GM12878 (cell line): Measurements from ENCODE around the gene CEND1. TPM values are rescaled to one million over a fixed set of nuclear protein-coding genes. Genes with fewer than 3 reads are reported as not detected.

Source experiments
- ASH2L ChIP-seq: fragments of 300-600, 200-600 bp; sonication (generic); IDR thresholded peaks from 2 replicates; pipeline ENCODE4 v1.6.1; 2017; ENCODE audit warnings: low read depth, mild to moderate bottlenecking, borderline replicate concordance
- BACH1 ChIP-seq: fragments of 450-650 bp; IDR thresholded peaks from 2 replicates; pipeline ENCODE4 v1.6.1; 2017; ENCODE audit warnings: mild to moderate bottlenecking, borderline replicate concordance
- CHD1 ChIP-seq: IDR thresholded peaks from 2 replicates; pipeline ENCODE4 v1.6.1; 2012; ENCODE audit warnings: low read depth, low read length, improper control_type of control experiment
- DPF2 ChIP-seq: fragments of 450-650 bp; IDR thresholded peaks from 2 replicates; pipeline ENCODE4 v1.6.1; 2017; ENCODE audit warnings: mild to moderate bottlenecking
- EGR1 ChIP-seq, 2 experiments: IDR thresholded peaks; 1 replicate in 1 of 2; 2 replicates in 1 of 2; pipeline ENCODE4 v1.6.1; 2011 to 2012; ENCODE audit warnings: low read depth in 2 of 2, low read length in 2 of 2, borderline replicate concordance in 1 of 2, mild to moderate bottlenecking in 1 of 2, moderate library complexity in 1 of 2
- FOS ChIP-seq: IDR thresholded peaks from 3 replicates; pipeline ENCODE4 v1.6.1; 2011; ENCODE audit warnings: borderline replicate concordance; ENCODE audit not compliant: insufficient read length; ENCODE audit errors: extremely low read depth
- MEF2A ChIP-seq: IDR thresholded peaks from 2 replicates; pipeline ENCODE4 v1.6.1; 2011; ENCODE audit warnings: low read depth, mild to moderate bottlenecking, low read length, moderate library complexity; ENCODE audit not compliant: insufficient read depth
- NKRF ChIP-seq: fragments of 450-650 bp; conservative IDR thresholded peaks from 2 replicates; pipeline ENCODE4 v1.6.1; 2017; ENCODE audit warnings: mild to moderate bottlenecking, moderate library complexity
- POU2F2 ChIP-seq: IDR thresholded peaks from 3 replicates; pipeline ENCODE4 v1.6.1; 2011; ENCODE audit warnings: low read depth, mild to moderate bottlenecking, low read length, borderline replicate concordance
- RUNX3 ChIP-seq: IDR thresholded peaks from 2 replicates; pipeline ENCODE4 v1.6.1; 2012; ENCODE audit warnings: low read length, inconsistent platforms
- SIX5 ChIP-seq: IDR thresholded peaks from 2 replicates; pipeline ENCODE4 v1.6.1; 2011; ENCODE audit warnings: mild to moderate bottlenecking, low read depth, low read length, moderate library complexity; ENCODE audit not compliant: severe bottlenecking
- SP1 ChIP-seq: IDR thresholded peaks from one replicate; pipeline ENCODE4 v1.6.1; 2011; ENCODE audit warnings: low read depth, low read length
- SUPT20H ChIP-seq: IDR thresholded peaks from 2 replicates; pipeline ENCODE4 v1.6.1; 2011; ENCODE audit warnings: low read depth, mild to moderate bottlenecking, low read length, moderate library complexity, borderline replicate concordance; ENCODE audit not compliant: control insufficient read depth
- YY1 ChIP-seq: IDR thresholded peaks from 2 replicates; pipeline ENCODE4 v1.6.1; 2011; ENCODE audit warnings: low read depth, mild to moderate bottlenecking, low read length
- ZBED1 ChIP-seq: IDR thresholded peaks from 2 replicates; pipeline ENCODE4 v1.6.1; 2016; ENCODE audit warnings: borderline replicate concordance
- ZBTB11 ChIP-seq: fragments of 450-650 bp; formaldehyde crosslinking; IDR thresholded peaks from 2 replicates; pipeline ENCODE4 v1.5.0; 2022; ENCODE audit warnings: mild to moderate bottlenecking, missing genetic modification characterization
- ZNF384 ChIP-seq: IDR thresholded peaks from 2 replicates; pipeline ENCODE4 v1.6.1; 2012; ENCODE audit warnings: low read depth, mild to moderate bottlenecking, low read length, improper control_type of control experiment, borderline replicate concordance
- ZNF687 ChIP-seq: fragments of 450-650 bp; IDR thresholded peaks from 2 replicates; pipeline ENCODE4 v1.6.1; 2017; ENCODE audit warnings: mild to moderate bottlenecking, moderate library complexity
- polyA plus RNA-seq, 11 experiments: library from polyadenylated mRNA; depleted of rRNA in 4 of 11; unstranded in 6 of 11; stranded (reverse) in 5 of 11; fragments of >200 nt; fragmentation: Nextera tagmentation in 4 of 11; fragmentation: Illumina TruSeq in 1 of 11; extraction: Ambion mirVana in 4 of 11; extraction: Trizol in 1 of 11; gene quantifications; 1 replicate in 1 of 11; 2 replicates in 10 of 11; pipeline versions ENCODE4 v1.2.1 to v1.2.3, GENCODE V29; 2011 to 2016; ENCODE audit warnings: inconsistent platforms in 2 of 11, missing spikeins in 2 of 11, low read depth in 1 of 11
- total RNA-seq, 4 experiments: library from RNA; depleted of rRNA in 3 of 4; stranded (reverse); fragments of >200 nt in 3 of 4; fragmentation: Illumina TruSeq in 1 of 4; extraction: Trizol in 1 of 4; gene quantifications; 2 replicates each; pipeline versions ENCODE4 v1.2.1 to v1.2.3, GENCODE V29; 2013 to 2021

Gene CEND1
- total and polyA plus RNA-seq, 10 of the 15 experiments (the other 5 are each of a cell fraction or from before 2014, with no cell fraction given) = 0.31 to 13.6 (median 7.2) TPM; not detected in 1

DNA sequence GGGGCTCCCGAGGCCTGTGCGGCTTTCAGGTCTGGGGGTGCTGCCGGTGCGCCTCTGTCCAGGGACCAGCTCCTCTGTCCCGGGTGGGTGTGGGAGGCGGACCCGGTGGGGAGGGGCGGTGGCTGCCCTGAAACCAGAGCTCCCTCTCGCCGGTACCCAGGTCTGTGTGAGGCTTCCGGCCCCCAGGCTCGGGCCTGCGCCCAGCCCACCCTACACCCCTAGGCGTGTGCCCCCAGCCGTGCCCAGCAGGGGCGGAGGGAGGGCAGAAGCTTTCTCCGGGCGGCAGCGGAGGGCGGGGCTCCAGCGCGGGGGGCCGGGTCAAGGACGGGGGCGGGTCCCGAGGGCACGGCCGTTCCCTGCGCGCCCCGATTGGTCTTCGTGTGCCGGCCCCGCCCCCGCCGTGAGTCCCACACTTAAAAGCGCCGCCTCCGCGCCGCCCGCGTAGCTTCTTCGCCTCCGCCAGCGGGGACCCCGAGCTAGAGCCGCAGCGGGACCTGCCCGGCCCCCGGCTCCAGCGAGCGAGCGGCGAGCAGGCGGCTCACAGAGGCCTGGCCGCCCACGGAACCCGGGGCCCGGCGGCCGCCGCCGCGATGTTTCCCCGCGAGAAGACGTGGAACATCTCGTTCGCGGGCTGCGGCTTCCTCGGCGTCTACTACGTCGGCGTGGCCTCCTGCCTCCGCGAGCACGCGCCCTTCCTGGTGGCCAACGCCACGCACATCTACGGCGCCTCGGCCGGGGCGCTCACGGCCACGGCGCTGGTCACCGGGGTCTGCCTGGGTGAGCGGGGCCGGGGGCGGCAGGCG, 29.4 kb upstream of the CEND1 start (continued):
- TF ChIP-seq SUPT20H (no peak), ZBTB11 (CRISPR knock-in tag) (no peak), YY1 (0 out of 2 replicates have a peak, but pooled peaks have one; percentile 21), RUNX3 (peak; percentile 26; the same call in 1 of the 2 replicates), BACH1 (peak; percentile 92), SIX5 (no peak), FOS (no peak), POU2F2 (peak; percentile 70; the same call in 2 of the 3 replicates), MEF2A (no peak), DPF2 (peak; percentile 86), ASH2L (no peak), EGR1 (IDR thresholded peaks at IDR 0.05; ENCODE audit: borderline replicate concordance in 1 of 2, low read depth in 2 of 2, low read length in 2 of 2) (peak in 1 of 2 experiments; percentile 87; a peak in 2 of 3 replicates), ZBED1 (no peak), CHD1 (no peak), SP1 (peak; percentile 31), ZNF687 (peak; percentile 88), NKRF (peak; percentile 87), ZNF384 (no peak)
